ENCODE data around the gene TMEM147.

Gene TMEM147

GRCh38 chr19:35545001-35545854 lies at the start of gene TMEM147:
TSS of gene TMEM147 (plus strand) at chr19:35545626. CDS start at chr19:35545740, 114 bp downstream.
- DNase-seq: peak in 1 of 2 experiments; percentile 64

- DNase-seq: no peak
Measured at GRCh38 chr19:35497406-35497805, 48.0 kb upstream of the TMEM147 start.

- DNase-seq: no peak
Measured at GRCh38 chr19:35498220-35498619, 47.2 kb upstream of the TMEM147 start.

GRCh38 chr19:35498984-35499527 lies 46.4 kb upstream of the TMEM147 start:
- DNase-seq: no peak

- no peak for DNase-seq
Measured at GRCh38 chr19:35500611-35501010, 44.8 kb upstream of the TMEM147 start.

- no peak for DNase-seq
Measured at GRCh38 chr19:35501684-35502083, 43.7 kb upstream of the TMEM147 start.

- DNase-seq: no peak
Measured at GRCh38 chr19:35502751-35503150, 42.7 kb upstream of the TMEM147 start.

GRCh38 chr19:35506011-35506410 lies 39.4 kb upstream of the TMEM147 start:
- DNase-seq: no peak

GRCh38 chr19:35507561-35507960 lies 37.9 kb upstream of the TMEM147 start:
- no peak for DNase-seq

- no peak for DNase-seq
Measured at GRCh38 chr19:35508129-35508528, 37.3 kb upstream of the TMEM147 start.

- DNase-seq: no peak
Measured at GRCh38 chr19:35509018-35509652, 36.3 kb upstream of the TMEM147 start.

- DNase-seq: no peak
Measured at GRCh38 chr19:35509861-35510625, 35.4 kb upstream of the TMEM147 start.

- no peak for DNase-seq
Measured at GRCh38 chr19:35510626-35510964, 34.8 kb upstream of the TMEM147 start.

GRCh38 chr19:35511337-35511736 lies 34.1 kb upstream of the TMEM147 start:
- no peak for DNase-seq

GRCh38 chr19:35512831-35513627 lies 32.4 kb upstream of the TMEM147 start:
- DNase-seq: no peak

GRCh38 chr19:35513628-35514281 lies 31.7 kb upstream of the TMEM147 start, which contains the start of gene DMKN:
TSS of gene DMKN (minus strand) at chr19:35513649. CDS start at chr19:35513475, 174 bp downstream.
- DNase-seq: no peak

- no peak for DNase-seq
Measured at GRCh38 chr19:35514282-35514809, 31.1 kb upstream of the TMEM147 start.

GRCh38 chr19:35516310-35516709 lies 29.1 kb upstream of the TMEM147 start:
- DNase-seq: no peak

GRCh38 chr19:35517342-35517741 lies 28.1 kb upstream of the TMEM147 start:
- no peak for DNase-seq

GRCh38 chr19:35518313-35518712 lies 27.1 kb upstream of the TMEM147 start:
- DNase-seq: no peak

- no peak for DNase-seq
Measured at GRCh38 chr19:35519291-35519690, 26.1 kb upstream of the TMEM147 start.
